AG04450 (cell line): ENCODE measurements around the gene DCAKD. TPM values are rescaled to one million over a fixed set of nuclear protein-coding genes. Genes with fewer than 3 reads are reported as not detected.

Experiments
- CTCF ChIA-PET: fragments of 300-600, 350-600 bp; formaldehyde crosslinking; extraction: SDS; loops from one replicate; lab custom pipeline; 2022; ENCODE audit warnings: antibody characterized with exemption, inconsistent platforms; lab: Charles Lee
- POLR2A ChIA-PET: fragments of 350-600 bp; formaldehyde crosslinking; extraction: SDS; loops from one replicate; lab custom pipeline; 2021; ENCODE audit warnings: antibody characterized with exemption, inconsistent platforms; lab: Yijun Ruan, JAX
- DNase-seq: peaks from one replicate; pipeline ENCODE4 v3.0.0-alpha.2; 2011; ENCODE audit warnings: low read depth, low spot score
- H3K27ac ChIP-seq: one replicate; pipeline ENCODE4 v1.5.1; 2012; ENCODE audit warnings: low read depth, low read length, control low read depth
- H3K27me3 ChIP-seq: one replicate; pipeline ENCODE4 v1.6.0; 2012; ENCODE audit warnings: low read length; ENCODE audit not compliant: control insufficient read depth, insufficient read depth
- H3K4me3 ChIP-seq: 2 replicates; pipeline ENCODE4 v1.5.1; 2011; ENCODE audit warnings: mild to moderate bottlenecking, low read depth, low read length, control low read depth
- H3K9me3 ChIP-seq: 2 replicates; pipeline ENCODE4 v1.5.1; 2012; ENCODE audit warnings: low read length; ENCODE audit not compliant: control insufficient read depth, insufficient read depth
- CTCF ChIP-seq: IDR thresholded peaks from 2 replicates; pipeline ENCODE4 v1.5.1; 2011; ENCODE audit warnings: low read depth, low read length, control low read depth, inconsistent platforms
- polyA plus RNA-seq: library from polyadenylated mRNA; depleted of rRNA; stranded (reverse); fragments of >200 nt; gene quantifications from 2 replicates; pipeline ENCODE4 v1.2.3, GENCODE V29; 2011

The DCAKD gene
- polyA plus RNA-seq, 1 experiment = 21.8 TPM

DNA sequence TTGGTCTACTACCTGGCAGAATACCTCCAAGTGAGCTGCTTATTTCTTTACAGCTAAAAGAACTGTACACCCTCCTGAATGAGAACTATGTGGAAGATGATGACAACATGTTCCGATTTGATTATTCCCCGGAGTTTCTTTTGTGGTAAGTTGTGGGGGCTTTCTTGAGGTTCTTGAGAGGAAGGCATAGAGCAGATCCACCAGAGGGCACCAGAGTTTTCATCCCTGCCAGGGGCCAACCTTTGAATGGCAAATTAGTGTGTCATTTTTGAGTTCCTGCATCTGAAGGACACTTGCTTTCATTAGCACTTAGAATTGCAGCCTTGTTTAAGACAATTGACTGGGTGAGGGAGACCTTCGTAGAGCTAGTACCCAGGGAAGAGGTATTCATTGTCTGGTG lies 44.7 kb upstream of the DCAKD start:
- Histone ChIP-seq H3K27me3 (no peaks in the 10 kb centered on the region), H3K27ac (no peak overlapping the region), H3K9me3 (no peaks in the 10 kb centered on the region), H3K4me3 (no peak overlapping the region)
- CTCF ChIA-PET = interaction anchor here (0.6 to 5.8 kb wide), 12 partner anchors 9 to 176 kb away, joined by 3 to 38 read pairs (median 6); partner anchors contain the start of gene ACBD4
- POLR2A ChIA-PET = no interaction called here
- no peak for DNase-seq
- TF ChIP-seq CTCF = peak; percentile 73

DNA sequence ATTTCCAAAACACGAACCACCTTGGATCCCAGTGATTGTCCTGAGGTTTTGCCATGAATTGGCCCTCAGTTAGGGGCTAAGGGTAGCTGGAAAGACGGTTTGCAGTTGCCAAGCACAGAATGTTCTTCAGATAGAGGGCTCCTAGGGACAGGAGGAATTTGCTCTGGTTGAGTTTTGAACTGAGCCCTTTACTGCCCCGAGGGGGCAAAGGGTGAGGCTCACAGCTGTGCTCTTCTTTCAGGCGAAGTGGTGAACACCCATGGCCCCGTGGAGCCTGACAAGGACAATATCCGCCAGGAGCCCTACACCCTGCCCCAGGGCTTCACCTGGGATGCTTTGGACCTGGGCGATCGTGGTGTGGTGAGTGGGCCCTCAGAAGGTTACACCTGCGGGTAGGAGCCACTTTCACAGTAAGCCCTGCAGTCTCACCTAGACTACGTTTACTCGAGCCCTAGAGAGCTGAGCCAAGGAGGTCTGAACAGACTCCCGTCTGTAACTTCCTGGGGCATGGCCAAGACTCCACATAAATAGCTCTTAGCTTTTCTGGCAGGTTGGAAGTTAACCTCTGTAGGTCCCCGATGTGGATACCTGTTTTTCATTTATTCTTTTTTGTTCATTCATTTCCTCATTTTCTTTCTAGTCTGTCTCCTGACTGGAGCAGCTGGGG lies 42.1 kb upstream of the DCAKD start:
- TF ChIP-seq CTCF = no peak
- no peaks in the 10 kb centered on the region for H3K27me3 ChIP-seq
- H3K9me3 ChIP-seq = no peaks in the 10 kb centered on the region
- POLR2A ChIA-PET = interaction anchor here (0.5 to 1.7 kb wide), 5 partner anchors 9 to 54 kb away, joined by 3 to 8 read pairs (median 6); partner anchors contain the start of genes HEXIM1 and NMT1
- H3K4me3 ChIP-seq = no peak overlapping the region
- CTCF ChIA-PET = interaction anchor here (0.8 to 6.0 kb wide), 4 partner anchors 28 to 72 kb away, joined by 3 to 26 read pairs (median 8); partner anchors contain the start of gene ACBD4
- H3K27ac ChIP-seq = peak overlapping the region; percentile 98
- DNase-seq = no peak

DNA sequence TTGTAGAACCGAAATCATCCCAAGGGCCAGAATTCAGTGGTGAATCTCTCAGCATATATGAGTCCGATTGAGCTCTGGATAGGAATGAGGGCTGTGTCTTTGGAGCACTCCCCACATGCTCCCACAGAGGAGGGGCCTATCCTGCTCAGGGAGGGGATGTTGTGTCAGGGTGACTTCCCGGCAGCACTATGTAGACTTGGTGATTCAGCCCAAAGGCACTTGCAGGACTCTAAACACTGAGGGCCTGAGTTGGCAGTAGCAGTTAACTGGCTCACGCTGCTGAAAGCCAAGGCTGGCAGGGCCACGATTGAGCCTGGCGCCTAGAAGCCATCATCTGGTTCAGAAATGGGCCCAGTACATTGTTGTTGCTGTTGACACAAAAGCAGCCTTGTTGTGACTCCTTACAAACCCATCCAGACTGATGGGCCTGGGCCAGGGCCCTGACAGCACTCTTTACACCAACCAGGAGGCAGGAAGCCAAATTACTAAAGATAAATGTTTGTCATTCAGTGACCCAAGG lies 41.5 kb upstream of the DCAKD start:
- DNase-seq = peak; percentile 97
- Histone ChIP-seq H3K4me3 (no peak overlapping the region), H3K9me3 (no peaks in the 10 kb centered on the region), H3K27ac (peak overlapping the region; percentile 98), H3K27me3 (no peaks in the 10 kb centered on the region)
- ChIA-PET CTCF (interaction anchor here (2.4 to 6.0 kb wide), 2 partner anchors 43 to 71 kb away, joined by 11 to 26 read pairs; partner anchors contain the start of gene ACBD4), POLR2A (interaction anchor here (0.5 to 1.7 kb wide), 5 partner anchors 9 to 55 kb away, joined by 3 to 8 read pairs (median 6); partner anchors contain the start of genes HEXIM1 and NMT1)
- no peak for TF ChIP-seq CTCF

DNA sequence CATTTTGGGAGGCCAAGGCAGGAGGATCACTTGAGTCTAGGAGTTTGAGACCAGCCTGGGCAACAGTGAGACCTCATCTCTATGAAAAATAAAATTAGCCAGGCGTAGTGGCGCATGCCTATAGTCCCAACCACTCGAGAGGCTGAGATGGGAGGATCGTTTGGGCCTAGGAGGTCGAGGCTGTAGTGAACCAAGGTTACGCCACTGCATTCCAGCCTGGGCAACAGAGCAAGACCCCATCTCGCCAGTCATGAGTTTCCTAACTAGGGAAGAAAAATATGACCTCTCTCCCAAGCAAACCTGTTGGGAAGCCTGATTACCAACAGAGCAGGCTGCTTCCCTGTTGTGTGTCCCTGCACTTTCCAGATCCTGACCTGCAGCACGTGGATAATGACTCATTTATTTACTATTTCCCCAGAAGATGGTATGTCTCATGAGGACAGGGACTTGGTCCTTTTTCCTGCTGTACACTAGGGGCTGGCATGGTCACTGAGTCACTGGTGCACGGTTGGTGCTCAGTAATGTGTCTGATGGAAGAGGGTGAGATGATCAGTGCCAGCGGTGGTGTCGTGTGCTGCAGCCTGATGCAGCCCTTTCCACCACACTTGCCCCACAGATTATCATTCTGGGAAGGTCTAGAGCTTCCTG lies 40.5 kb upstream of the DCAKD start:
- ChIA-PET POLR2A (interaction anchor here (1.2 to 1.7 kb wide), 2 partner anchors 10 to 56 kb away, joined by 3 to 6 read pairs; partner anchors contain the start of gene HEXIM1), CTCF (interaction anchor here (6.0 kb wide), 1 partner anchor 44 kb away, joined by 26 read pairs; the partner anchor contains the start of gene ACBD4)
- Histone ChIP-seq H3K9me3 (no peaks in the 10 kb centered on the region), H3K4me3 (no peak overlapping the region), H3K27ac (peak overlapping the region; percentile 98), H3K27me3 (no peaks in the 10 kb centered on the region)
- no peak for DNase-seq
- no peak for TF ChIP-seq CTCF
